KMS-11 (cell line): Measurements from ENCODE around the gene ADNP.

Experiments used
- H2AFZ ChIP-seq: fragments of 200-600 bp; sonication (generic); 2 replicates; pipeline ENCODE4 v1.6.1; 2016; ENCODE audit warnings: antibody characterized with exemption, mixed run types, low read depth
- H3K27ac ChIP-seq: fragments of 200-600 bp; sonication (generic); 2 replicates; pipeline ENCODE4 v1.6.1; 2016; ENCODE audit warnings: mild to moderate bottlenecking, mixed run types
- H3K27me3 ChIP-seq: fragments of 200-600 bp; sonication (generic); 2 replicates; pipeline ENCODE4 v1.6.1; 2017; ENCODE audit warnings: mild to moderate bottlenecking, low read depth, mixed run types, moderate library complexity; ENCODE audit not compliant: insufficient read depth
- H3K36me3 ChIP-seq: fragments of 200-600 bp; sonication (generic); 2 replicates; pipeline ENCODE4 v1.6.1; 2017; ENCODE audit warnings: mild to moderate bottlenecking, mixed run types; ENCODE audit not compliant: insufficient read depth
- H3K4me1 ChIP-seq: fragments of 200-600 bp; sonication (generic); 2 replicates; pipeline ENCODE4 v1.6.1; 2016; ENCODE audit warnings: mild to moderate bottlenecking, low read depth, mixed run types; ENCODE audit not compliant: poor library complexity, severe bottlenecking
- H3K4me2 ChIP-seq: fragments of 200-600 bp; sonication (generic); 2 replicates; pipeline ENCODE4 v1.7.0; 2016; ENCODE audit warnings: mild to moderate bottlenecking, mixed run types
- H3K4me3 ChIP-seq: fragments of 200-600 bp; sonication (generic); IDR thresholded peaks from 2 replicates; pipeline ENCODE4 v1.6.1; 2017; ENCODE audit warnings: low read depth, low read length, mixed read lengths; ENCODE audit not compliant: insufficient read depth
- H3K79me2 ChIP-seq: fragments of 200-600 bp; sonication (generic); 2 replicates; pipeline ENCODE4 v1.6.1; 2016; ENCODE audit warnings: low read depth, mixed run types; ENCODE audit not compliant: insufficient read depth
- H3K9ac ChIP-seq: fragments of 200-600 bp; sonication (generic); 2 replicates; pipeline ENCODE4 v1.6.1; 2016; ENCODE audit warnings: mild to moderate bottlenecking, mixed run types
- H4K20me1 ChIP-seq: fragments of 200-600 bp; sonication (generic); 2 replicates; pipeline ENCODE4 v1.6.1; 2016; ENCODE audit warnings: mild to moderate bottlenecking, mixed run types; ENCODE audit not compliant: insufficient read depth
- CTCF ChIP-seq: fragments of 200-600 bp; sonication (generic); conservative IDR thresholded peaks from 2 replicates; pipeline ENCODE4 v1.6.1; 2017; ENCODE audit warnings: low read depth, mild to moderate bottlenecking, antibody characterized with exemption, low read length, moderate library complexity, mixed read lengths

Gene ADNP

GRCh38 chr20:50957276-50957675, 26.0 kb upstream of the ADNP start:
- no peaks in the 10 kb centered on the region for H4K20me1 ChIP-seq

GRCh38 chr20:50953821-50954220, 22.6 kb upstream of the ADNP start:
- peaks cover 12% of the 10 kb centered on the region; the same call in 1 of the 2 replicates for H3K36me3 ChIP-seq
- H2AFZ ChIP-seq, result no peak overlapping the region
- peaks cover 89% of the 10 kb centered on the region for H3K79me2 ChIP-seq
- H3K4me2 ChIP-seq, result peak overlapping the region; percentile 87
- H3K4me1 ChIP-seq, result peaks cover 69% of the 10 kb centered on the region
- H3K27ac ChIP-seq, result peak overlapping the region; percentile 71
- no peaks in the 10 kb centered on the region for H4K20me1 ChIP-seq
- no peaks in the 10 kb centered on the region for H3K27me3 ChIP-seq
- no peak for TF ChIP-seq CTCF
- no peak overlapping the region for H3K4me3 ChIP-seq
- peak overlapping the region; percentile 11; the same call in 1 of the 2 replicates for H3K9ac ChIP-seq

More at GRCh38 chr20:50957276-50957675, 26.0 kb upstream of the ADNP start:
- TF ChIP-seq CTCF, result no peak
- Histone ChIP-seq H3K79me2 (peaks cover 78% of the 10 kb centered on the region), H3K27ac (peak overlapping the region; percentile 95), H3K4me3 (no peak overlapping the region), H3K36me3 (peaks cover 3% of the 10 kb centered on the region; the same call in 1 of the 2 replicates), H3K4me2 (peak overlapping the region; percentile 87), H3K4me1 (peaks cover 59% of the 10 kb centered on the region), H2AFZ (no peak overlapping the region), H3K9ac (peak overlapping the region; percentile 95), H3K27me3 (no peaks in the 10 kb centered on the region)

GRCh38 chr20:50953196-50953595, 22.0 kb upstream of the ADNP start:
- Histone ChIP-seq H2AFZ (no peak overlapping the region), H3K27me3 (no peaks in the 10 kb centered on the region), H4K20me1 (no peaks in the 10 kb centered on the region), H3K36me3 (peaks cover 12% of the 10 kb centered on the region; the same call in 1 of the 2 replicates), H3K4me3 (no peak overlapping the region), H3K79me2 (peaks cover 93% of the 10 kb centered on the region), H3K9ac (peak overlapping the region; percentile 11; the same call in 1 of the 2 replicates), H3K27ac (peak overlapping the region; percentile 71), H3K4me1 (peaks cover 69% of the 10 kb centered on the region), H3K4me2 (peak overlapping the region; percentile 87)
- TF ChIP-seq CTCF, result no peak

- Histone ChIP-seq H3K27me3 (no peaks in the 10 kb centered on the region; the same call in 1 of the 2 replicates), H3K79me2 (peaks cover 69% of the 10 kb centered on the region), H3K27ac (no peak overlapping the region), H4K20me1 (no peaks in the 10 kb centered on the region), H3K4me3 (no peak overlapping the region), H3K4me1 (peaks cover 32% of the 10 kb centered on the region), H2AFZ (no peak overlapping the region), H3K4me2 (no peak overlapping the region), H3K36me3 (peaks cover 24% of the 10 kb centered on the region; the same call in 1 of the 2 replicates), H3K9ac (no peak overlapping the region)
- TF ChIP-seq CTCF, result no peak
Measured at GRCh38 chr20:50948132-50948785, 17.0 kb upstream of the ADNP start.
